Measurements from ENCODE around the gene RAB3D.

RAB3D gene

GRCh38 chr19:11365557-11366117 is 26.2 kb upstream of the RAB3D start:
- in situ Hi-C loops (cut with MboI; ENCODE audit: low sequenced_read_pairs, unreplicated experiment) = no loop called here
- DNase-seq (ENCODE audit: low spot score) = no peak
- no peak for TF ChIP-seq CTCF (IDR thresholded peaks at IDR 0.05; ENCODE audit: borderline replicate concordance, control extremely low read depth, extremely low read depth, insufficient read depth, missing control alignments)

GRCh38 chr19:11364935-11365334 is 25.5 kb upstream of the RAB3D start:
- in situ Hi-C loops (cut with MboI; ENCODE audit: low sequenced_read_pairs, unreplicated experiment) = no loop called here
- no peak for DNase-seq (ENCODE audit: low spot score)
- no peak for TF ChIP-seq CTCF (IDR thresholded peaks at IDR 0.05; ENCODE audit: borderline replicate concordance, control extremely low read depth, extremely low read depth, insufficient read depth, missing control alignments)

GRCh38 chr19:11364296-11364904 is 24.9 kb upstream of the RAB3D start:
- in situ Hi-C loops (cut with MboI; ENCODE audit: low sequenced_read_pairs, unreplicated experiment) = no loop called here

GRCh38 chr19:11363881-11364280 is 24.4 kb upstream of the RAB3D start:
- in situ Hi-C loops (cut with MboI; ENCODE audit: low sequenced_read_pairs, unreplicated experiment) = no loop called here
- DNase-seq (ENCODE audit: low spot score) = no peak
- no peak for TF ChIP-seq CTCF (IDR thresholded peaks at IDR 0.05; ENCODE audit: borderline replicate concordance, control extremely low read depth, extremely low read depth, insufficient read depth, missing control alignments)

More at GRCh38 chr19:11364296-11364904, 24.9 kb upstream of the RAB3D start:
- no peak for TF ChIP-seq CTCF (IDR thresholded peaks at IDR 0.05; ENCODE audit: borderline replicate concordance, control extremely low read depth, extremely low read depth, insufficient read depth, missing control alignments)
- DNase-seq (ENCODE audit: low spot score) = no peak

- in situ Hi-C loops (cut with MboI; ENCODE audit: low sequenced_read_pairs, unreplicated experiment) = no loop called here
- TF ChIP-seq CTCF (IDR thresholded peaks at IDR 0.05; ENCODE audit: borderline replicate concordance, control extremely low read depth, extremely low read depth, insufficient read depth, missing control alignments) = no peak
- DNase-seq (ENCODE audit: low spot score) = no peak
These were observed 22.6 kb upstream of the RAB3D start for GRCh38 chr19:11361771-11362731.

GRCh38 chr19:11361037-11361770 is 21.7 kb upstream of the RAB3D start:
- TF ChIP-seq CTCF (IDR thresholded peaks at IDR 0.05; ENCODE audit: borderline replicate concordance, control extremely low read depth, extremely low read depth, insufficient read depth, missing control alignments) = no peak
- in situ Hi-C loops (cut with MboI; ENCODE audit: low sequenced_read_pairs, unreplicated experiment) = no loop called here

More at GRCh38 chr19:11361037-11361770, 21.7 kb upstream of the RAB3D start:
- DNase-seq (ENCODE audit: low spot score) = no peak

Measured in GM13976 (cell line).